Stimulated activated CD8-positive, alpha-beta memory T cell treated with anti-CD3 and anti-CD28 coated beads, Interleukin-4, amount 100 ng/mL, for 1 hour (primary cell): ENCODE results near the gene PSD4.

Source experiments
- DNase-seq, 2 donors: peaks; one replicate each; pipeline ENCODE4 v3.0.0-alpha.2; 2020; ENCODE audit warnings: low read depth in 2 of 2, low spot score in 1 of 2

Gene PSD4

DNA sequence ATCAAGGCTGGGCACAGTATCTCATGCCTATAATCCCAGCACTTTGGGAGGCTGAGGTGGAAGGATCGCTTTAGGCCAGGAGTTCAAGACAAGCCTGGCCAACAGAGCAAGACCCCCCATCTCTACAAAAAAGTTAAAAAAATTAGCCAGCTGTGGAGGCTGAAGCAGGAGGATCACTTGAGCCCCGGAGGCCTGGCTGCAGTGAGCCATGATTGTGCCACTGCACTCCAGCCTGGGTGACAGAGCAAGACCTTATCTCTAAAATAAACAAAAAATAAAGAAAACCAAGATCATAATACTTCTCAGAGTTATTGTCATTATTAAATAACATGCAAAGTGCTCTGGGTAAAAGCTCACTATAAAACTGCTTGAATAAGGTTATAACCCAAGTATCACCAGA lies 31.5 kb upstream of the PSD4 start:
- DNase-seq = no peak

GRCh38 chr2:113144259-113144658 lies 29.5 kb upstream of the PSD4 start:
- DNase-seq = no peak

- DNase-seq = no peak
These were observed 24.9 kb upstream of the PSD4 start for GRCh38 chr2:113148606-113149552.

DNA sequence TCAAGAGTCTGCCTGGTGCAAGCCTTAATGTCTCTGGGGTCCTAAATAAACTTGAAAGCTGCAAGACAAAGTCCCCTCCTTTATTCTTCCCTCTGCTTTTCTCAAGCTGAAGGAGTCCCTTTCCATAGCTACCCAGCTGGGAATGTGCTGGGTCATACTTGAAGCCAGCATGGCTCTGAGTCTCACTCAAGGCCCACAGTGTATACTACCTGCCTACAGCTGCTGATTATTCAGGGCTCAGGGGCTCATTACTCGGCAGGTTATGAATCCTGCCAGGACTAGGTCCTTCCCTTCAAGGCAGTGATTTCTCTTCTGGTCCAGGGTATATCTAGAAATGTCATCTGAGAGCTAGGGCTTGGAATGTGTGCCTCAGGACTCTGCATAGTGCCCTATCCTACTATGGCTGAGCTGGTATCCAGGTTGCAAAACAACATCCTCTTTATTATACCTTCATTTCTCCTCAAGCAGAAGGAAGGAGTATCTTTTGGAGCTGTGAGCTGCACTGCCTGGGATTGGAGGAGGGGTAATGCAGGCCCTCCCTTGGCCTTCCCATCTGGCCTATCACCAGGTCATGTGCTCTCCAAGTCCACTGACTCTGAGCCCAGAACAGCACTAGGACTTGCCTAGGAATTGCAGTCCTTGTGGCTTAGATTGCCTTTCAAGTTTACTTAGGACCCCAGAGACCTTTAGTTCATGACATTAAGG lies 24.1 kb upstream of the PSD4 start:
- no peak for DNase-seq

- no peak for DNase-seq
These were observed 23.5 kb upstream of the PSD4 start for GRCh38 chr2:113150258-113150601.

- DNase-seq = no peak
These were observed 18.4 kb upstream of the PSD4 start for GRCh38 chr2:113155331-113155730.

DNA sequence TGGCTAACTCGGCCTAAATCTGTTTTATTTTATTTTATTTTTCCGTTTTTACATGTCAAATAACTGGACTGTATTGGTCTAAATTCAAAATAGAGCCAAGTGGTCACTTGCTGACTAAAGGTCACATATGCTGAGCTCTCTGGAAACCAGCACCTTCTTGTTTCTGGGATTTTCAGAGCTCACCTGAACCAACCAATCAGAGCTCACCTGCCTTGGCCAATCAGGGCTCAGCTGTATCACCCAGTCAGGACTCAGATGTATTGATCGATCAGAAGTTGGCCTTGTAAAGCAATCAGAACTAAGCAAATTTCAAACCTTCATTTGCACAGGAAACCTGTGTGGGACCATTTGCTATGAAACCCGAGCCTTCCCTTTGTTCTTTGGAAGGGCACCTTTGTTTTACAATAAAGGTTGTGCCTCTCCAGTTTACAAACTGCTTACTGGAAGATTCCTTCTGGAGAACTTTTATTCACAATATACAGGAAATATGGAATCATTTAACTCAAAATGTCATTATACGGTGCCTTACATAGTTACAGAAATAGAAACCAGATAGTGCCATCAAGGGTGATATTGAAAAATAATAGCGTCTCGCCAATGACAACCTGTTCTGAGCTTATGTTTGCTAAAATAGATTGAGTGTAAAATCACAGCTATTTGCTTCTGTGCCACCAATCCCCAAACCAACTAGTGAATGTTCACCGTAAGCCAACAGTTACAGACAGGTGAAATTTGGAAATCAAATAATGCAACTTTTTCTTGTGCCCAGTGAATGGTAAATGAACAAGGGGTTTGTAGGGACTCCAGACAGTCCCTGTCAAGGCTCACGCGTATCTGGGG lies 17.3 kb upstream of the PSD4 start:
- no peak for DNase-seq

GRCh38 chr2:113157118-113157896 lies 16.5 kb upstream of the PSD4 start:
- DNase-seq = no peak

- DNase-seq = no peak
These were observed 15.6 kb upstream of the PSD4 start for GRCh38 chr2:113157897-113158753.

- no peak for DNase-seq
These were observed 14.8 kb upstream of the PSD4 start for GRCh38 chr2:113158884-113159553.

DNA sequence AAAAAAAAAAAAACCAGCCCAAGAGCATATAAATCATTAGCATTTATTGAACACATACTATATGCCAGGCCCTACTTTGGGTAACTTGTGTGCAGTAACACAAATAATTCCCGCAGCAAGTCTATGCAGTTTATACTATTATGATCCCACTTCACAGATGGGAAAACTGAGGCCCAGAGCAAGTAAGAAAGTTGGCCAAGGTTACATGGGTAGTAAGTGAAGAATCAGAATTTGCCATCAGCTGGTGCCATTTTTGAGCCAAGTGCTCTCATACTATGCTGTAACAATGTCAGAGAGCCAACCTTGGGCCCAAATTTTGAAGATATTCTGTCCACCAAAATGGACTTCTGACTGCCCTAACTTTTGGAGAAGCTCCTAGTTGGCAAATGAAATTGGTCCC lies 13.5 kb upstream of the PSD4 start:
- DNase-seq = no peak

DNA sequence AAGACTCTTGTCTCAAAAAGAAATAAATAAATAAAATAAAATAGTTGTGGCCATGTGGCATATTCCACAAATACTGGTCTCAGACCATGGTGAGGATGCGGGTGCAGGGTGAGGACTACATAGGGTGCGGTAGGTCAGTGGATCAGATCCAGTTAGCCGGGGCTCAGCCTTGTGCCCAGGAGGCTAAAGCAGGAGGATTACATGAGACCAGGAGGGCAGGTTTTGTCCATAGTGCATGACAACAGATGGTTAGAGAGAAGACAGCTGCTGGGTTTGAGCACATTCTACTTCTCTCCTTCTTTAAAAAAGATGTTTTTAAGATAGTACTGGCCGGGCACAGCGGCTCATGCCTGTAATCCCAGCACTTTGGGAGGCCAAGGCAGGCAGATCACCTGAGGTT lies 12.8 kb upstream of the PSD4 start:
- no peak for DNase-seq

DNA sequence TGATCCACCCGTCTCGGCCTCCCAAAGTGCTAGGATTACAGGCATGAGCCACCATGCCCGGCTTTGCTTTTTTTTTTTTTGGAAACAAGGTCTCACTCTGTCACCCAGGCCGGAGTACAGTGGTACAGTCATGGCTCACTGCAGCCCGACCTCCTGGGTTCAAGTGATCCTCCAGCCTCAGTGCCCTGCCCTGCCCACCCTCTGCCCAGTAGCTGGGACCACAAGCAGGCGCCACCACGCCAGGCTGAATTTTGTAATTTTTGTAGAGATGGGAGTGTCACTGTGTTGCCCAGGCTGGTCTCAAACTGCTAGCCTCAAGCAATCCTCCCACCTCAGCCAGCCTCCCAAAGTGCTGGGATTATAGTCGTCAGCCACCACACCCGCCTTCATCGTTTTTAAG lies 11.6 kb upstream of the PSD4 start:
- DNase-seq = no peak

GRCh38 chr2:113162869-113163268 lies 10.9 kb upstream of the PSD4 start:
- no peak for DNase-seq

DNA sequence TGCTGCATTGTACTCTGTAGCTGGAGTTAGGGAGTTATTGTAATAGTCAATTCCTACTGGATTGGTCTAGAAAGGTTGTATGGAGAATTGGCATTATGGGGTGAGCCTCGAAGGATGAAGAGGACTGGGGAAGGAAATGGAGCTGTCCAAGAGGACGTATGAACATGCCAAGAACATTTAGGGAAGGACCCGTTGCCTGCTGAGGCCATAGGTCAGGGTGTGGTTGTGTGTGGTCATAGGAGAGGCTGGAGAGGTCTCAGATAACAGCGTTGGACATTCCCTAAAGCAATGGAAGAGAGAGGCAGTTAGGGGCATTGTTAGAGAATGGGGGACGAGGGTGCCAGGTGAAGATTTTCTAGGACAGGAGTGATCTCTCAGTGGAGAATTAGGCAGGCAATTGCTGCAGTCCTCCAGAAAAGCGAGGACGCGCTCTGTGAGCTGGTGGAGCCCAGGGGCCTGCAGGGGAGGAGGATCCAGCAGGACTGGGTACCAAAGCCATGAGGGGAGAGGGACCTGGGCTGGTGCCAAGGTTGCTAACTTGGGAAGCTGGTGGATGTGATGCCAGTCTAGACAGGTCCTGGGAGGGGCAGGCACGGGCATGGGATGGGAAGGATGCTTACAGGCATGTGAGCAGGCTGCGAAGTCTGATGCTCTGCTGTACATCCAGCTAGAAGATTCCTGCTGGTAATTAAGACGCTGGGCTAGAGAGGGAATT lies 9.4 kb upstream of the PSD4 start:
- no peak for DNase-seq

GRCh38 chr2:113164930-113165585 lies 8.7 kb upstream of the PSD4 start:
- DNase-seq = no peak

GRCh38 chr2:113166187-113166645 lies 7.6 kb upstream of the PSD4 start:
- no peak for DNase-seq
